Stomach smooth muscle (tissue), 2 donors: ENCODE data around the gene CELSR3.
A peak's percentile ranks its signal among the peaks of the same experiment; 100 is the strongest.

Experiments
- H3K27ac ChIP-seq: one replicate; pipeline ENCODE4 v1.7.0; 2013; ENCODE audit warnings: mild to moderate bottlenecking, low read length, inconsistent platforms
- H3K27me3 ChIP-seq, 2 donors: one replicate each; pipeline ENCODE4 v1.7.0; 2013; ENCODE audit warnings: low read length in 2 of 2; ENCODE audit not compliant: insufficient read depth in 2 of 2, control insufficient read depth in 1 of 2
- H3K36me3 ChIP-seq, 2 donors: one replicate each; pipeline ENCODE4 v1.7.0; 2013; ENCODE audit warnings: low read length in 2 of 2; ENCODE audit not compliant: control insufficient read depth in 2 of 2, insufficient read depth in 2 of 2
- H3K4me1 ChIP-seq: one replicate; pipeline ENCODE4 v1.7.0; 2013; ENCODE audit warnings: low read length; ENCODE audit not compliant: control insufficient read depth, insufficient read depth
- H3K4me3 ChIP-seq, 2 donors: one replicate each; pipeline ENCODE4 v1.7.0; 2013; ENCODE audit warnings: low read length in 2 of 2
- H3K9ac ChIP-seq, 2 donors: one replicate each; pipeline ENCODE4 v1.7.0; 2013; ENCODE audit warnings: low read length in 2 of 2, mild to moderate bottlenecking in 1 of 2
- H3K9me3 ChIP-seq, 2 donors: one replicate each; pipeline ENCODE4 v1.7.0; 2013; ENCODE audit warnings: low read length in 2 of 2; ENCODE audit not compliant: control insufficient read depth in 2 of 2
- donor health status: healthy.
- donor health status: Pancreatic carcinoma.

The CELSR3 gene

GRCh38 chr3:48662753-48663488 is at the start of gene CELSR3:
TSS of gene CELSR3 (minus strand) at chr3:48662886. CDS start at chr3:48662634, 252 bp downstream.
- Histone ChIP-seq H3K9ac (peak within 1 kb of the TSS; percentile 69 to 92), H3K9me3 (no peaks in the 10 kb centered on the region), H3K27me3 (peaks cover 13 to 33% of the 10 kb centered on the region in 2 donors), H3K4me3 (peak within 1 kb of the TSS; percentile 61 to 69), H3K27ac (peak within 1 kb of the TSS; percentile 74), H3K4me1 (peaks cover 24% of the 10 kb centered on the region), H3K36me3 (no peaks in the 10 kb centered on the region)

GRCh38 chr3:48711727-48712126 is 49.0 kb upstream of the CELSR3 start:
- H3K4me3 ChIP-seq, result no peak overlapping the region
- no peaks in the 10 kb centered on the region for H3K9me3 ChIP-seq
- H3K4me1 ChIP-seq, result peaks cover 20% of the 10 kb centered on the region
- H3K27me3 ChIP-seq, result no peaks in the 10 kb centered on the region
- H3K9ac ChIP-seq, result no peak overlapping the region
- peaks cover 11 to 16% of the 10 kb centered on the region in 2 donors for H3K36me3 ChIP-seq
- H3K27ac ChIP-seq, result no peak overlapping the region

GRCh38 chr3:48709051-48709461 is 46.4 kb upstream of the CELSR3 start:
- Histone ChIP-seq H3K9me3 (no peaks in the 10 kb centered on the region), H3K27me3 (no peaks in the 10 kb centered on the region), H3K9ac (no peak overlapping the region), H3K36me3 (peaks cover 11 to 16% of the 10 kb centered on the region in 2 donors), H3K4me3 (no peak overlapping the region), H3K4me1 (peaks cover 9% of the 10 kb centered on the region), H3K27ac (peak overlapping the region; percentile 11)

GRCh38 chr3:48708481-48708889 is 45.8 kb upstream of the CELSR3 start:
- H3K4me1 ChIP-seq, result peaks cover 9% of the 10 kb centered on the region
- H3K4me3 ChIP-seq, result peak overlapping the region in 1 of 2 donors; percentile 10
- H3K9ac ChIP-seq, result no peak overlapping the region
- H3K36me3 ChIP-seq, result peaks cover 11 to 16% of the 10 kb centered on the region in 2 donors
- H3K27me3 ChIP-seq, result no peaks in the 10 kb centered on the region
- no peak overlapping the region for H3K27ac ChIP-seq
- H3K9me3 ChIP-seq, result no peaks in the 10 kb centered on the region

- Histone ChIP-seq H3K9me3 (no peaks in the 10 kb centered on the region), H3K36me3 (peaks cover 8 to 15% of the 10 kb centered on the region in 2 donors), H3K9ac (no peak overlapping the region), H3K4me1 (peaks cover 9% of the 10 kb centered on the region), H3K4me3 (no peak overlapping the region), H3K27me3 (no peaks in the 10 kb centered on the region), H3K27ac (no peak overlapping the region)
Measured at GRCh38 chr3:48707157-48707556, 44.5 kb upstream of the CELSR3 start.

- no peak overlapping the region for H3K27ac ChIP-seq
- H3K4me3 ChIP-seq, result no peak overlapping the region
- no peak overlapping the region for H3K9ac ChIP-seq
- H3K27me3 ChIP-seq, result no peaks in the 10 kb centered on the region
- H3K4me1 ChIP-seq, result no peaks in the 10 kb centered on the region
- H3K9me3 ChIP-seq, result no peaks in the 10 kb centered on the region
- peaks cover 6 to 8% of the 10 kb centered on the region in 2 donors for H3K36me3 ChIP-seq
Measured at GRCh38 chr3:48702320-48702920, 39.7 kb upstream of the CELSR3 start.

GRCh38 chr3:48700731-48701405 is 38.2 kb upstream of the CELSR3 start:
- Histone ChIP-seq H3K36me3 (peaks cover 6 to 8% of the 10 kb centered on the region in 2 donors), H3K9me3 (no peaks in the 10 kb centered on the region)

GRCh38 chr3:48698891-48699290 is 36.2 kb upstream of the CELSR3 start:
- Histone ChIP-seq H3K36me3 (peaks cover 10 to 11% of the 10 kb centered on the region in 2 donors), H3K27ac (no peak overlapping the region), H3K27me3 (no peaks in the 10 kb centered on the region), H3K4me1 (peaks cover 14% of the 10 kb centered on the region), H3K4me3 (no peak overlapping the region), H3K9ac (no peak overlapping the region), H3K9me3 (no peaks in the 10 kb centered on the region)

More at GRCh38 chr3:48700731-48701405, 38.2 kb upstream of the CELSR3 start:
- H3K9ac ChIP-seq, result no peak overlapping the region
- no peaks in the 10 kb centered on the region for H3K27me3 ChIP-seq
- no peaks in the 10 kb centered on the region for H3K4me1 ChIP-seq
- H3K4me3 ChIP-seq, result no peak overlapping the region
- no peak overlapping the region for H3K27ac ChIP-seq

- peaks cover 18% of the 10 kb centered on the region for H3K4me1 ChIP-seq
- no peak overlapping the region for H3K4me3 ChIP-seq
- H3K27ac ChIP-seq, result no peak overlapping the region
- no peaks in the 10 kb centered on the region for H3K9me3 ChIP-seq
- no peaks in the 10 kb centered on the region for H3K27me3 ChIP-seq
- peaks cover 20% of the 10 kb centered on the region in 2 donors for H3K36me3 ChIP-seq
- no peak overlapping the region for H3K9ac ChIP-seq
Measured at GRCh38 chr3:48697952-48698351, 35.3 kb upstream of the CELSR3 start.

GRCh38 chr3:48696601-48697000 is 33.9 kb upstream of the CELSR3 start:
- Histone ChIP-seq H3K4me1 (peaks cover 20% of the 10 kb centered on the region), H3K27me3 (no peaks in the 10 kb centered on the region), H3K36me3 (peaks cover 26 to 30% of the 10 kb centered on the region in 2 donors), H3K4me3 (no peak overlapping the region), H3K9me3 (no peaks in the 10 kb centered on the region), H3K9ac (peak overlapping the region in 1 of 2 donors; percentile 51), H3K27ac (no peak overlapping the region)
